CD4-positive, alpha-beta T cell treated with Interleukin-15 for 1 hour (primary cell): Measurements from ENCODE around the gene TIMM17A.
"Not testable (repeated sequence)": the region's sequence is repeated elsewhere in the genome, so short reads cannot be mapped to it uniquely, and the experiment has no call there.

Source experiments
- DNase-seq: peaks from one replicate; pipeline ENCODE4 v3.0.0-alpha.2; 2020

TIMM17A gene

GRCh38 chr1:201955009-201955728, at the start of gene TIMM17A:
Gene TIMM17A (plus strand): TSS chr1:201955503. CDS start chr1:201955527, 24 bp downstream.
- DNase-seq = peak; percentile 93

GRCh38 chr1:201906336-201906735, 49.0 kb upstream of the TIMM17A start:
- DNase-seq = no peak

DNA sequence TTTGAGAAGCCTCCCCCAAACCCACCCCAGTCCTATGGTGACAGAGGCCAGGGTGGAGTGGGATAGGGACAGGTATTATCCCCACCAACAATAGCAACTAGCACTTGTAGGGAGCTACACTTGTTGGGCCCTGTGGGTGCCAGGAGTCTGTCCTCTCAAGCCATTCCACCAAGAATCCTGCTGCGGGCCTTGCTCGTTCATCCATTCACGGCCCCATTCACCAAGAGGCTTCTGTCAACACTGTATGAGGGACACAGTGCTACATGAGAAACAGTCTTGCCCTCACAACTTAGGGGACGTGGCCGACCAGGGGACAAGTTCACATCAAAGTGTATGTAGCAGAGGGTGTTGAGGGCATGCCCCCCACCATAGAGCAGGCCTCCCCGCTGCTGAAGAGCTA, 47.7 kb upstream of the TIMM17A start:
- DNase-seq = no peak

GRCh38 chr1:201911826-201912571, 43.3 kb upstream of the TIMM17A start:
- DNase-seq = no peak

- DNase-seq = no peak
Observed at GRCh38 chr1:201912832-201913231, 42.5 kb upstream of the TIMM17A start.

DNA sequence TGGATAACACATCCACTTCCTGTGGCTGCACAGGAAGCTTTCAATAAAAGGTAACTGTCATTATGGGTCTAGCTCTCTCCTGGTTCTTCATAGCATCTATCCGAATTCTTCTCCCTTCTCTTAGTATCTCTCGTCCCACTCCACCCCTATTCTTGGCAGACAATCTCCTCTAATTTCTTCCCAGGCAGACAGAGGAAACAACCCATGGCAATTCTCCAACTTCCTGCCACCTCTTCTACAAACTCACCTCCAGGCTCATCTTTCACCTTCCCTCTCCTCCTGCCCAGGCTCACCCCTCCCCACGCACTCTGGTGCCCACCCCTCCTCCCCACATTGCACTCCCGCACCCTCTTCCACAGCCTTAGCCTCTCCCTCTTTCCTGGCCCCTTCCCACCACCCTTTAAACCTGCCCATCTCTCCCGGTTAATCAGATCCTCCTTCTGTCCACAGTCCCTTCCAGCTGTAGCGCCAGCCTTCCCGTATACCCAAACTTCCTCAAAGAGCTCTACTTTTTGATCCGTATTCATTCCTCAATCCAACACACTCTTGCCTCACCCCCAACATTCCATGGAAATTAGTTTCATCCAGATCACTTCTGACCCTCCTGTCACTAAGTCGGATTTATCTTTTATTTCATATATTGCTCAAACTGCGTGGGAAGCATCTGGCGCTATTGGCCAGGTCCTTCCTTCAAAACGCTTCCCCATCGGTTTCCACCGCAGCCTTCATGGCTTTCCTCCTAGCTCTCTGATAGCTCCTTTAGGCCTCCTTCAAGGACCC, 40.7 kb upstream of the TIMM17A start:
- DNase-seq = no peak

DNA sequence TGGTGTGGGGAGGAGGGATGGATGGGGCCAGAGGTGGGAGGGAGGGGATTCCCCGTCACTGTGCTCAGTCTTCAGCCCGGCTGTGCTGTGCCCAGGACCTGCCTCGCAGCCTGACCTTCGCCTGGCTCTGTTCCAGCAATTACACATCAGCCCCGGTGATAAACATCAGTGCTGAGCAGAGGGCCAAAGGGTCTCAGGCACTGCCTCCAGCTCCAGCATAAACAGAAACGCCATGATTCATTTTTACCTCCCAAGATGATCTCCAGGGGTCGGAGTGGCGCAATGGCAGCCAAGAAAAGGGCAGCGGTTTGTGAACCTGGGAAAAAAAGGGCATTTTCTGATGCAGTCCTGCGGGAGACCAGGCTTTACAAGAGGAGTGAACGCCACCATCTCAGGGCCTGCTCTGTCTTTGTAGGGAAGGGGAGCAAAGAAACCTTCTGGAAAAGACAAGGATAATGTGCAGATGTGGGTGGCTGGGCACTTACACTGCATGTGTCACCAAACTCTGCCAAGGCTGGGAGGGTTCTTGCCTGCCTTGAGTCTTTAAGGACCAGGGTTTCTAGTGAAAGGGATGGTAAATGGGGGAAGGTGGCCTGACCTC, 38.6 kb upstream of the TIMM17A start:
- DNase-seq = no peak

GRCh38 chr1:201917362-201918033, 37.8 kb upstream of the TIMM17A start:
- DNase-seq = no peak

DNA sequence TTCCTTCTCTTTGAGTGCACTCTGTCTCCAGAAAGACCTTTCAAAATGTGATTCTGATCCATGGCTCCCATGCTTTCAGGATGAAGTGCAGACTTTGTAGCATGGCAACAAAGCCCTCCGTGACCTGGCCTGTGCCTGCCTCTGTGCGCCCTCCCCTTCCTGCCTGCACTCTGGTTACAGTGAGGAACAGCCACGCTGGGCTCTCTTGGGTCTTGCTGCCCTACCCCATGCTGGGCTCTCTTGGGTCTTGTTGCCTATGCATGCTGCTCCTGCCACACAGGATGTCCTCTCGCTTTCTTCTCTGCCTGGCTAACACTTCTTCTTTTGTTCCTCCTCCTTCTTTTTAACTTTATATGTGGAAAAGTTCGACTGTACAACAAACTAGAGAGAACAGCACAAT, 37.0 kb upstream of the TIMM17A start:
- DNase-seq = no peak

DNA sequence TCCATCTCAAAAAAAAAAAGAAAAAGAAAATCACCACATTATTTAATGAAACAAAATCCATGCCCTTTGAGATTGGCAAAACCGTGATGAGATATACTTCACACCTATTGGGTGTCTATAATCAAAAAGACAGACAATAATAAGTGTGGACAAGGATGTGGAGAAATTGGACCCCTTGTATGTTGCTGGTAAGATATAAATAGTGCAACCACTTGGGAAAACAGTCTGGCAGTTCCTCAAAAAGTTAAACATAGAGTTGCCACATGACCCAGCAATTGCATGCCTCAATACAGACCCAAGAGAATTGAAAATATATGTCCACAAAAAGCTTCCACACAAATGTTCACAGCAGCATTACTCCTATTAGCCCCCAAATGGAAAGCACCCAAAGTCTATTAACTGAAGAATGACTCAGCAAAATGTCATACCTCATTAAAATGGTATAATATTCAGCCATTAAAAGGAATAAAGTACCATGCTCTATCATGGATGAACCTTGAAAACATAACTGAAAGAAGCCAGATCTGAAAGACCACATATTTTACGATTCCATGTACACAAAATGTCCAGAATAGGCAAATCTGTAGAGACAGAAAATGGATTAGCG, 33.2 kb upstream of the TIMM17A start:
- no peak for DNase-seq

DNA sequence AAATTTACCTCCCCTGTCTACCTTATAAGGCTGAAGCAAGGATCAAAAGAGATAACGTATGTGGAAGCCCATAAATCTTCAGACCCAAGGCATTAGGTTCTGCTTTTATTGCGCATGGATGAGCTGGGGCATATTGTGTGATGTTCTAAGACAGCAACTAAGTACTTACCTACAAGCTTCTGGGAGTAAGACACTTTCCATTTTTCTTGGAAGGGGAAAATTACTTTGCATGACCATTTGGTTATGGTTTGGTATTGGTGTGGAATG, 30.1 kb upstream of the TIMM17A start:
- no peak for DNase-seq

DNA sequence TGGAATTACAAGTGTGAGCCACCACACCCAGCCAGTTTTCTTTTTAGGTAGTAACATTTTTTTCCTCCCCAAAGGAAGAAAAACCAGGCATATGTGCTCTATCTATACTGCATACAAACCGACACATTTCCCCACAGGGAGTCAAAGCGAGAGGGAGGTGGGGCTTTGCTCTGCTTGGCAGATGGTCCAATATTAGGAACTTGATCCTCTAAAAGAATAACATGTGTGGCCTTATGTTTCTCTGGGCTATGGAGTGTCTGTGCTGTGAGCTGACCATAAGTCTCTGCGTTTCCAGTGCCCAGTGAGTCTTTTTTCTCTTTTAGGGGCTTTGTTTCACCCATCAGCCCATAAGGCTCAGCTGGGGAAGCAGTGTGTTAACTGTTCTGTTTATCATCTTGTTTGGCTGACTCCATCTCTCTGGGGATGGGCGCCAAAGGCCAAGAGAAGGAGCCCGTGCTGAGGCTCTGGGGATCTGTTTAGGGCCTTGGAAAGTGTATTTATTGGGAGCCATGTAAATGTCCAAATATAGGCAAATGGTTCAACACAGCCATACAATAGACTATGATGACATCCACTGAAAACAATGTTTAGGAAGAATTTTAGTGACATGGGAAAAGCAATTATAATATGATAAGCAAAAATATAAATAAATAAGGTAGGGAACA, 29.2 kb upstream of the TIMM17A start:
- no peak for DNase-seq

GRCh38 chr1:201928266-201928665, 27.0 kb upstream of the TIMM17A start:
- DNase-seq = no peak

GRCh38 chr1:201930137-201930536, 25.2 kb upstream of the TIMM17A start:
- no peak for DNase-seq

GRCh38 chr1:201930803-201931202, 24.5 kb upstream of the TIMM17A start:
- DNase-seq = no peak

GRCh38 chr1:201933840-201934430, 21.4 kb upstream of the TIMM17A start:
- no peak for DNase-seq

DNA sequence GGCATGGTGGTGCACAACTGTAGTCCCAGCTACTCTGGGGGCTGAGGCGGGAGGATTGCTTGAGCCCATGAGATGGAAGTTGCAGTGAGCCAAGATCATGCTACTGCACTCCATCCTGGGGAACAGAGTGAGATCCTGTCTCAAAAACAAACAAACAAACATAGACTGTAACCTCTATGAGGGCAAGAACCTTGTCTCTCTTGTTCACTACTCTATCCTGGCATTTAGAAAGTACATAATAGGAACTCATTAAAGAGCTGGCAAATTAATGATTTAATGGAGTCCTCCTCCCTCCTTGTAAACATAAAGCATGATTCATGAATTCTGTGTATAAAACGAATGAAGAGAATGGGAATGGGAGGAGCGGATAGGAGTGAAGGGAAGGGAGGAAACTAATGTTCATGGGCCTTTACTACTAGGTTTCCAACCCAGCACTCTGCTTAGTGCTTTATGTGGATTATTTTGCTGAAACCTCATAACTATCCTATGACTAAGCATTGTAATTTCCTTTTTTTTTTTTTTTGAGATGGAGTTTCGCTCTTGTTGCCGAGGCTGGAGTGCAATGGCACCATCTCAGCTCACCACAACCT, 17.6 kb upstream of the TIMM17A start:
- no peak for DNase-seq

DNA sequence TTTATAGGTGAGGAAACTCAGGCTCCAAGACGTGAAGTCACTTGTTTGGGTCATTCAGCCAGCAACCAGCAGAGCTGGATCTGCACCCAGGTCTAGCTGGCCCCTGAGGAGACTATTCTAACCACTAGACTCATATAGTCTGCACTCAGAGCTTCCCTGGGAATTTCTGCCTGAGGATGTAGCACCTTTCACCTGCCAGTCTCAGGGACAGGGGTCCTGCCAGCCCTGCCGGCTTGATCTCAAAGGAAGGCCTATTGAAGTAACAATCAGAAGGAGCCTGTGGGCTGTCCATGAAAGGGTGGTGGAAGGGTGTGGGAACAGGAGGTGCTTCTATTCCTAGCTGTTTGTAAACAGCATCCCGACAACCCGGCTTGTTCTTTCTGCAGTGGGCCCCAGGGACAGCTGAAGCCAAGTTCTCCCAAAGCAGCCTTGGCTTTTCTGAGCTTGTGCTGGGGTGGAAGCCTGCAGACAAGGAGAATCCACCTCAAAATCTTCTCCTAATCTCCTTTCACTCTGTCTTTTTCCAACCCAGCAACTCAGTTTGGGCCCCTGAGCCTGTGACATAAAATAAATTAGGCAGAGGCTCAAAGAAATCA, 16.8 kb upstream of the TIMM17A start:
- DNase-seq = no peak

DNA sequence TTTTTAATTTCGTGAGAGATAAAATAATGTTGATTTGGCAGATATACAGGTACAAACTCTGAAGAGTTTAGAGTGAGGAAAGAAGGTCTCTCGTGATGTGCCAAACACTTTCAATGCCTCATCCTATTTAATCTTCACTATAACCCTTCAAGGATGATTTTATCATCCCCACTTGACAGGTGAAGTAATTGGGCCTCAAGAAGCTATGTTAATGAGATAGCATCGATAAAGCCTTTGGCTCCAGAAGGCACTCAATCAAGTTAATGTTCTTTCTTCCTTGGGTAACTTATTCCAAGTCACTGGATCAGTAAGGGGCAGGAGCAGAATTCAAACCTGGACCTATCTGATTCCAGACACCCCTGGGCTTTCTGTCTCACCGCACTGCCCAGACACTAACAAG, 16.2 kb upstream of the TIMM17A start:
- DNase-seq = no peak

DNA sequence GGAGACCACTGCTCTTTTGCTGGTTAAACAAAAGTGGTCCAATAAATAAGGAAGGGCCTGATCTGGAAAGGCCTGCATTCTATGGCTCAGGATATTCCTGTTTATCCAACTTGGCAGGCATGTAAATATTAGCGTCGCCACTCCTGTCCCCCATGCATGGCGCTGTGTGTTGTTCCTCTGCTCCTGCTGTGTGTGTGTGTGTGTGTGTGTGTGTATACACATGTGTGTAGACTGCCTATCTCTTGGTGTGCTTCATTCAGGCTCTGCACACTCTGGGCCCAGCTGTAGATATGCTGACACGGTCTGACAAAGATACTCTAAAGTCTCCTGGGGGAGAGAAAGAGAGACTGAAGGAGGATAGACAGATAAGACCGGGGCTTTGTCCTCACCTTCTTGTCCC, 15.7 kb upstream of the TIMM17A start:
- no peak for DNase-seq

DNA sequence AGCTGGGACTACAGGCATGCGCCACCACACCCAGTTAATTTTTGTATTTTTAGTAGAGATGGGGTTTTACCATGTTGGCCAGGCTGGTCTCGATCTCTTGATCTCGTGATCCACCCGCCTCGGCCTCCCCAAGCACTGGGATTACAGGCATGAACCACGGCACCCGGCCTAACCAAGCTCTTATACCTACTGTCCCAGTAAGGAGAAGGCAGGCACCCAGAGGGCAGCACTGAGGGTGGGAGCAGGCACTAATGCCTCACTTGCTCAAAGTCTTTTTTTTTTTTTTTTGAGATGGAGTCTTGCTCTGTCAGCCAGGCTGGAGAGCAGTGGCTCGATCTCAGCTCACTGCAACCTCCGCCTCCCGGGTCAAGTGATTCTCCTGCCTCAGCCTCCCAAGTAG, 15.0 kb upstream of the TIMM17A start:
- DNase-seq = not testable (repeated sequence)
